GM18507 (cell line): ENCODE measurements around the gene SGPL1.
A peak's percentile ranks its signal among the peaks of the same experiment; 100 is the strongest.
"Not testable (repeated sequence)": the region's sequence is repeated elsewhere in the genome, so short reads cannot be mapped to it uniquely, and the experiment has no call there.

Experiments used
- DNase-seq: peaks from one replicate; pipeline ENCODE4 v3.0.0; 2011; ENCODE audit warnings: low read depth; ENCODE audit not compliant: insufficient read length; ENCODE audit errors: extremely low spot score
- FAIRE-seq: peaks from 2 replicates; lab custom pipeline; 2011; peaks lifted over from hg19 to GRCh38; lab: Jason Lieb, UNC

Gene SGPL1

GRCh38 chr10:70913191-70913892 lies 97.6 kb downstream of the SGPL1 start:
- DNase-seq (no peak), FAIRE-seq (no peak)

GRCh38 chr10:70913893-70914240 lies 98.1 kb downstream of the SGPL1 start:
- FAIRE-seq = no peak
- no peak for DNase-seq

- no peak for FAIRE-seq
- no peak for DNase-seq
Observed at GRCh38 chr10:70914316-70914864, 98.6 kb downstream of the SGPL1 start.

- FAIRE-seq (no peak), DNase-seq (no peak)
Observed at GRCh38 chr10:70915206-70915605, 99.5 kb downstream of the SGPL1 start.

- FAIRE-seq (no peak), DNase-seq (no peak)
Observed at GRCh38 chr10:70915806-70916205, 100.1 kb downstream of the SGPL1 start.

- no peak for FAIRE-seq
Observed at GRCh38 chr10:70916241-70916640, 100.5 kb downstream of the SGPL1 start.

GRCh38 chr10:70917226-70917625 lies 101.5 kb downstream of the SGPL1 start:
- no peak for FAIRE-seq
- no peak for DNase-seq

More at GRCh38 chr10:70916241-70916640, 100.5 kb downstream of the SGPL1 start:
- no peak for DNase-seq

GRCh38 chr10:70917635-70918034 lies 101.9 kb downstream of the SGPL1 start:
- FAIRE-seq = no peak
- DNase-seq = no peak

- FAIRE-seq = no peak
- DNase-seq = no peak
Observed at GRCh38 chr10:70918851-70919530, 103.2 kb downstream of the SGPL1 start.

- DNase-seq = not testable (repeated sequence)
Observed at GRCh38 chr10:70919906-70920305, 104.2 kb downstream of the SGPL1 start.

GRCh38 chr10:70920519-70920918 lies 104.8 kb downstream of the SGPL1 start:
- FAIRE-seq = no peak

More at GRCh38 chr10:70919906-70920305, 104.2 kb downstream of the SGPL1 start:
- FAIRE-seq = not testable (repeated sequence)

GRCh38 chr10:70921285-70921684 lies 105.5 kb downstream of the SGPL1 start:
- DNase-seq (no peak), FAIRE-seq (no peak)

More at GRCh38 chr10:70920519-70920918, 104.8 kb downstream of the SGPL1 start:
- DNase-seq = no peak

- FAIRE-seq = no peak
- no peak for DNase-seq
Observed at GRCh38 chr10:70923696-70924095, 107.9 kb downstream of the SGPL1 start.

- peak; percentile 53 for FAIRE-seq
- peak; percentile 38 for DNase-seq
Observed at GRCh38 chr10:70925377-70926225, 109.9 kb downstream of the SGPL1 start.

GRCh38 chr10:70926226-70927000 lies 110.7 kb downstream of the SGPL1 start:
- no peak for FAIRE-seq
- no peak for DNase-seq

GRCh38 chr10:70927189-70927943 lies 111.6 kb downstream of the SGPL1 start:
- DNase-seq (no peak), FAIRE-seq (no peak)

GRCh38 chr10:70928140-70928539 lies 112.4 kb downstream of the SGPL1 start:
- no peak for FAIRE-seq
- no peak for DNase-seq

- DNase-seq = no peak
- FAIRE-seq = no peak
Observed at GRCh38 chr10:70930263-70931000, 114.7 kb downstream of the SGPL1 start.
